ENCODE data around the gene SETD4. TPM values are rescaled to one million over a fixed set of nuclear protein-coding genes. Genes with fewer than 3 reads are reported as not detected.

The SETD4 gene
- total and polyA plus RNA-seq, 4 donors = 8.1 to 30.3 (median 16.3) TPM

DNA sequence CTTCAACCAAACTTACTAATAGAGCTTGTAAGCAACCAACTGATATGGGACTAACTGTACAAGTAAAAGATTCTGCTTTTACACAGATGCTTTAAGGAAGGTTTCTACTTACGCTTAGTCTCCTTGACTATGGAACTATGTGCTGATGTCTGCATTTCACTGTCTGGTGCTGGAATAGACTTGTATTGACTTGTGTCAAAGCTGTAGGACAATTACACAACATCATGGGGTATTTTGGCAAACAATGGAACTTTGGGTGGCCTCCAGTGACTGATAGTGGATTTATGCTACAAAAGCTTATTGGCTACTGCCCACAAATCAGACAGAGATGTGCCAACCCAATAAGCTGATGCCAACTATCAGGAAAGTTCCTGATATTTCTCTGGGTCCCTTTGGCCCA is 20.1 kb upstream of the SETD4 start:
- H3K4me3 ChIP-seq = no peak overlapping the region
- H3K9me3 ChIP-seq (ENCODE audit: control insufficient read depth in 4 of 4, insufficient read depth in 3 of 4, low read length in 3 of 4) = no peaks in the 10 kb centered on the region
- H3K27me3 ChIP-seq (ENCODE audit: control insufficient read depth in 3 of 3, insufficient read depth in 3 of 3, low read length in 2 of 3) = no peaks in the 10 kb centered on the region
- no peak overlapping the region for H3K9ac ChIP-seq (ENCODE audit: insufficient read depth in 1 of 2, low read length in 2 of 2)
- WGBS, 2 donors = 93% methylated on average over 1 of the region's 1 CpG
- no peak overlapping the region for H3K27ac ChIP-seq (ENCODE audit: low read depth in 1 of 2, low read length in 1 of 2)
- no peaks in the 10 kb centered on the region for H3K4me1 ChIP-seq (ENCODE audit: control insufficient read depth in 5 of 5, insufficient read depth in 5 of 5, low read length in 5 of 5)
- no peaks in the 10 kb centered on the region for H3K36me3 ChIP-seq (ENCODE audit: control insufficient read depth in 4 of 4, insufficient read depth in 4 of 4, low read length in 4 of 4)
- DNase-seq = peak in 1 of 3 donors; percentile 8
- ATAC-seq (ENCODE audit: insufficient read depth, low FRiP score) = no peak
- TF ChIP-seq, protein P1, sequence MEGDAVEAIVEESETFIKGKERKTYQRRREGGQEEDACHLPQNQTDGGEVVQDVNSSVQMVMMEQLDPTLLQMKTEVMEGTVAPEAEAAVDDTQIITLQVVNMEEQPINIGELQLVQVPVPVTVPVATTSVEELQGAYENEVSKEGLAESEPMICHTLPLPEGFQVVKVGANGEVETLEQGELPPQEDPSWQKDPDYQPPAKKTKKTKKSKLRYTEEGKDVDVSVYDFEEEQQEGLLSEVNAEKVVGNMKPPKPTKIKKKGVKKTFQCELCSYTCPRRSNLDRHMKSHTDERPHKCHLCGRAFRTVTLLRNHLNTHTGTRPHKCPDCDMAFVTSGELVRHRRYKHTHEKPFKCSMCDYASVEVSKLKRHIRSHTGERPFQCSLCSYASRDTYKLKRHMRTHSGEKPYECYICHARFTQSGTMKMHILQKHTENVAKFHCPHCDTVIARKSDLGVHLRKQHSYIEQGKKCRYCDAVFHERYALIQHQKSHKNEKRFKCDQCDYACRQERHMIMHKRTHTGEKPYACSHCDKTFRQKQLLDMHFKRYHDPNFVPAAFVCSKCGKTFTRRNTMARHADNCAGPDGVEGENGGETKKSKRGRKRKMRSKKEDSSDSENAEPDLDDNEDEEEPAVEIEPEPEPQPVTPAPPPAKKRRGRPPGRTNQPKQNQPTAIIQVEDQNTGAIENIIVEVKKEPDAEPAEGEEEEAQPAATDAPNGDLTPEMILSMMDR (IDR thresholded peaks at IDR 0.05; ENCODE audit: control extremely low read depth, extremely low read depth) = no peak

- Histone ChIP-seq H3K27me3 (ENCODE audit: control insufficient read depth in 3 of 3, insufficient read depth in 3 of 3, low read length in 2 of 3) (no peaks in the 10 kb centered on the region), H3K9me3 (ENCODE audit: control insufficient read depth in 4 of 4, insufficient read depth in 3 of 4, low read length in 3 of 4) (no peaks in the 10 kb centered on the region), H3K9ac (ENCODE audit: insufficient read depth in 1 of 2, low read length in 2 of 2) (no peak overlapping the region), H3K4me1 (ENCODE audit: control insufficient read depth in 5 of 5, insufficient read depth in 5 of 5, low read length in 5 of 5) (no peaks in the 10 kb centered on the region), H3K36me3 (ENCODE audit: control insufficient read depth in 4 of 4, insufficient read depth in 4 of 4, low read length in 4 of 4) (no peaks in the 10 kb centered on the region), H3K4me3 (no peak overlapping the region), H3K27ac (ENCODE audit: low read depth in 1 of 2, low read length in 1 of 2) (no peak overlapping the region)
- DNase-seq (no peak), ATAC-seq (ENCODE audit: insufficient read depth, low FRiP score) (no peak)
- WGBS, 2 donors = 65 to 76% methylated on average over 8 of the region's 8 CpGs
- TF ChIP-seq, protein P1 (IDR thresholded peaks at IDR 0.05; ENCODE audit: control extremely low read depth, extremely low read depth) = no peak
Observed at GRCh38 chr21:36079671-36080070, 19.3 kb upstream of the SETD4 start.

DNA sequence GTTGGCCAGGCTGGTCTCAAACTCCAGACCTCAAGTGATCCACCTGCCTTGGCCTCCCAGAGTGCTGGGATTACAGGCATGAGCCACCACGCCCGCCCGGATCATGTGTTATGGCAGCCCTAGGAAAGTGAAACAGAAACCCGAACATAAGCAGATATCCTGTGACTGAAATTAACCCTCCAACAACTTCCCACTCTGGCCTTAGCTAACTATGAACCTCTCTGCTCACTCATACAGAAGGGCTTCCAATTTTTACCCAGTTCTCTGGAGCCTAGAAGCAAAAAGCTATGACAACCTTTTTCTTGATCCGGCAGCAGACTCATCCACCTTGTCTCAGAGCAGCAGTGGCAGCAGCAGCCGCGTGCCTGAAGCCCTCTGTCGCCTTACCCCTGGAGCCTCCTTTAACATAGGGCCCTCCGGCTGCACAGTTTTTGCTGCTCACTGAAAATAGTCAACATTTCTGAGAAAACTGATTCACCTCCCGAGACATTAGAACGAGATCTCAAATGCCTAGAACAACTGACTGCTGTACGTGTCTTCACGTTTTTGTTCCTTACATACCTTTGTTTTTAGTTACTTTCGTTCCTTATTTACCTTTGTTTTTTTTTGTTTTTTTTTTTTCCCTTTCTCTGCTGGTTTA is 18.8 kb upstream of the SETD4 start:
- H3K9me3 ChIP-seq (ENCODE audit: control insufficient read depth in 4 of 4, insufficient read depth in 3 of 4, low read length in 3 of 4) = no peaks in the 10 kb centered on the region
- H3K9ac ChIP-seq (ENCODE audit: insufficient read depth in 1 of 2, low read length in 2 of 2) = no peak overlapping the region
- DNase-seq = no peak
- no peak for ATAC-seq (ENCODE audit: insufficient read depth, low FRiP score)
- H3K36me3 ChIP-seq (ENCODE audit: control insufficient read depth in 4 of 4, insufficient read depth in 4 of 4, low read length in 4 of 4) = no peaks in the 10 kb centered on the region
- no peaks in the 10 kb centered on the region for H3K4me1 ChIP-seq (ENCODE audit: control insufficient read depth in 5 of 5, insufficient read depth in 5 of 5, low read length in 5 of 5)
- no peak overlapping the region for H3K4me3 ChIP-seq
- H3K27ac ChIP-seq (ENCODE audit: low read depth in 1 of 2, low read length in 1 of 2) = no peak overlapping the region
- 61 to 73% methylated on average over 14 of the region's 14 CpGs for WGBS, 2 donors
- H3K27me3 ChIP-seq (ENCODE audit: control insufficient read depth in 3 of 3, insufficient read depth in 3 of 3, low read length in 2 of 3) = no peaks in the 10 kb centered on the region
- TF ChIP-seq, protein P1 (IDR thresholded peaks at IDR 0.05; ENCODE audit: control extremely low read depth, extremely low read depth) = no peak

GRCh38 chr21:36077758-36078157 is 17.4 kb upstream of the SETD4 start:
- ATAC-seq (ENCODE audit: insufficient read depth, low FRiP score) = no peak

More at GRCh38 chr21:36077758-36078157, 17.4 kb upstream of the SETD4 start:
- Histone ChIP-seq H3K27ac (ENCODE audit: low read depth in 1 of 2, low read length in 1 of 2) (no peak overlapping the region), H3K4me3 (no peak overlapping the region), H3K4me1 (ENCODE audit: control insufficient read depth in 5 of 5, insufficient read depth in 5 of 5, low read length in 5 of 5) (peaks cover 0 to under 1% (median 0%) of the 10 kb centered on the region in 5 donors), H3K27me3 (ENCODE audit: control insufficient read depth in 3 of 3, insufficient read depth in 3 of 3, low read length in 2 of 3) (no peaks in the 10 kb centered on the region), H3K9me3 (ENCODE audit: control insufficient read depth in 4 of 4, insufficient read depth in 3 of 4, low read length in 3 of 4) (no peaks in the 10 kb centered on the region), H3K9ac (ENCODE audit: insufficient read depth in 1 of 2, low read length in 2 of 2) (no peak overlapping the region), H3K36me3 (ENCODE audit: control insufficient read depth in 4 of 4, insufficient read depth in 4 of 4, low read length in 4 of 4) (no peaks in the 10 kb centered on the region)
- DNase-seq = no peak
- TF ChIP-seq, protein P1 (IDR thresholded peaks at IDR 0.05; ENCODE audit: control extremely low read depth, extremely low read depth) = no peak
- WGBS, 2 donors = 75 to 83% methylated on average over 9 of the region's 9 CpGs
